IPS-18a (cell line): ENCODE data around the gene KIF5C.
A peak's percentile ranks its signal among the peaks of the same experiment; 100 is the strongest.

Source experiments
- H3K27ac ChIP-seq: one replicate; pipeline ENCODE4 v1.5.1; 2013; ENCODE audit warnings: low read length
- H3K27me3 ChIP-seq: one replicate; pipeline ENCODE4 v1.6.1; 2013; ENCODE audit warnings: mild to moderate bottlenecking, low read length; ENCODE audit not compliant: control insufficient read depth, insufficient read depth
- H3K36me3 ChIP-seq: one replicate; pipeline ENCODE4 v1.6.1; 2013; ENCODE audit warnings: low read depth, low read length; ENCODE audit not compliant: control insufficient read depth
- H3K4me1 ChIP-seq: one replicate; pipeline ENCODE4 v1.6.1; 2013; ENCODE audit warnings: low read depth, low read length; ENCODE audit not compliant: control insufficient read depth
- H3K4me3 ChIP-seq: one replicate; pipeline ENCODE4 v1.5.1; 2013; ENCODE audit warnings: low read length
- H3K9ac ChIP-seq: one replicate; pipeline ENCODE4 v1.6.1; 2013; ENCODE audit warnings: mild to moderate bottlenecking, low read length, moderate library complexity
- H3K9me3 ChIP-seq: one replicate; pipeline ENCODE4 v1.6.1; 2013; ENCODE audit warnings: low read depth, low read length; ENCODE audit not compliant: control insufficient read depth

Gene KIF5C

GRCh38 chr2:148888003-148888501 is 13.0 kb downstream of the KIF5C start:
- H3K36me3 ChIP-seq = no peaks in the 10 kb centered on the region
- no peaks in the 10 kb centered on the region for H3K27me3 ChIP-seq
- H3K4me3 ChIP-seq = peak overlapping the region; percentile 71
- no peak overlapping the region for H3K27ac ChIP-seq
- peaks cover 13% of the 10 kb centered on the region for H3K4me1 ChIP-seq
- peak overlapping the region; percentile 26 for H3K9ac ChIP-seq
- no peaks in the 10 kb centered on the region for H3K9me3 ChIP-seq

- Histone ChIP-seq H3K4me3 (no peak overlapping the region), H3K36me3 (no peaks in the 10 kb centered on the region)
Measured at GRCh38 chr2:148888986-148889385, 14.0 kb downstream of the KIF5C start.

GRCh38 chr2:148893906-148894305 is 18.9 kb downstream of the KIF5C start:
- H3K36me3 ChIP-seq = no peaks in the 10 kb centered on the region
- no peak overlapping the region for H3K4me3 ChIP-seq
- peaks cover 5% of the 10 kb centered on the region for H3K4me1 ChIP-seq
- no peak overlapping the region for H3K27ac ChIP-seq
- no peaks in the 10 kb centered on the region for H3K27me3 ChIP-seq
- no peaks in the 10 kb centered on the region for H3K9me3 ChIP-seq
- H3K9ac ChIP-seq = no peak overlapping the region

More at GRCh38 chr2:148888986-148889385, 14.0 kb downstream of the KIF5C start:
- H3K9ac ChIP-seq = no peak overlapping the region
- H3K4me1 ChIP-seq = peaks cover 13% of the 10 kb centered on the region
- H3K27ac ChIP-seq = no peak overlapping the region
- H3K9me3 ChIP-seq = no peaks in the 10 kb centered on the region
- no peaks in the 10 kb centered on the region for H3K27me3 ChIP-seq

- Histone ChIP-seq H3K9me3 (no peaks in the 10 kb centered on the region), H3K27me3 (no peaks in the 10 kb centered on the region), H3K27ac (no peak overlapping the region), H3K9ac (no peak overlapping the region), H3K4me1 (peaks cover 5% of the 10 kb centered on the region), H3K4me3 (no peak overlapping the region), H3K36me3 (no peaks in the 10 kb centered on the region)
Measured at GRCh38 chr2:148896136-148896535, 21.1 kb downstream of the KIF5C start.

GRCh38 chr2:148899638-148900318 is 24.8 kb downstream of the KIF5C start:
- H3K9me3 ChIP-seq = no peaks in the 10 kb centered on the region
- H3K36me3 ChIP-seq = no peaks in the 10 kb centered on the region
- H3K4me1 ChIP-seq = peaks cover 5% of the 10 kb centered on the region
- no peak overlapping the region for H3K9ac ChIP-seq
- no peaks in the 10 kb centered on the region for H3K27me3 ChIP-seq
- H3K27ac ChIP-seq = no peak overlapping the region
- H3K4me3 ChIP-seq = no peak overlapping the region

GRCh38 chr2:148900350-148900837 is 25.4 kb downstream of the KIF5C start:
- Histone ChIP-seq H3K4me1 (peaks cover 5% of the 10 kb centered on the region), H3K27me3 (no peaks in the 10 kb centered on the region), H3K9me3 (no peaks in the 10 kb centered on the region), H3K4me3 (no peak overlapping the region), H3K27ac (no peak overlapping the region), H3K9ac (no peak overlapping the region), H3K36me3 (no peaks in the 10 kb centered on the region)

GRCh38 chr2:148901142-148901541 is 26.1 kb downstream of the KIF5C start:
- no peaks in the 10 kb centered on the region for H3K9me3 ChIP-seq
- H3K27ac ChIP-seq = no peak overlapping the region
- no peak overlapping the region for H3K9ac ChIP-seq
- H3K36me3 ChIP-seq = no peaks in the 10 kb centered on the region
- H3K27me3 ChIP-seq = no peaks in the 10 kb centered on the region
- peaks cover under 1% of the 10 kb centered on the region for H3K4me1 ChIP-seq
- H3K4me3 ChIP-seq = no peak overlapping the region

- H3K36me3 ChIP-seq = no peaks in the 10 kb centered on the region
- H3K4me1 ChIP-seq = no peaks in the 10 kb centered on the region
- H3K9me3 ChIP-seq = no peaks in the 10 kb centered on the region
- no peak overlapping the region for H3K4me3 ChIP-seq
- no peak overlapping the region for H3K27ac ChIP-seq
- H3K9ac ChIP-seq = no peak overlapping the region
- H3K27me3 ChIP-seq = no peaks in the 10 kb centered on the region
Measured at GRCh38 chr2:148902798-148903197, 27.8 kb downstream of the KIF5C start.

GRCh38 chr2:148903294-148903693 is 28.3 kb downstream of the KIF5C start:
- Histone ChIP-seq H3K27me3 (no peaks in the 10 kb centered on the region), H3K36me3 (no peaks in the 10 kb centered on the region), H3K9me3 (no peaks in the 10 kb centered on the region), H3K27ac (no peak overlapping the region), H3K4me3 (no peak overlapping the region), H3K4me1 (no peaks in the 10 kb centered on the region), H3K9ac (no peak overlapping the region)

GRCh38 chr2:148903979-148904378 is 29.0 kb downstream of the KIF5C start:
- no peaks in the 10 kb centered on the region for H3K9me3 ChIP-seq
- H3K27me3 ChIP-seq = no peaks in the 10 kb centered on the region
- no peak overlapping the region for H3K4me3 ChIP-seq
- no peak overlapping the region for H3K27ac ChIP-seq
- no peaks in the 10 kb centered on the region for H3K36me3 ChIP-seq
- no peak overlapping the region for H3K9ac ChIP-seq
- no peaks in the 10 kb centered on the region for H3K4me1 ChIP-seq

GRCh38 chr2:148906124-148906523 is 31.1 kb downstream of the KIF5C start:
- H3K36me3 ChIP-seq = no peaks in the 10 kb centered on the region
- no peaks in the 10 kb centered on the region for H3K4me1 ChIP-seq
- H3K27me3 ChIP-seq = no peaks in the 10 kb centered on the region
- H3K9ac ChIP-seq = no peak overlapping the region
- H3K27ac ChIP-seq = no peak overlapping the region
- no peak overlapping the region for H3K4me3 ChIP-seq
- no peaks in the 10 kb centered on the region for H3K9me3 ChIP-seq
